ENCODE measurements around the gene WHAMM.

GRCh38 chr15:82862886-82863285, 53.5 kb downstream of the WHAMM start:
- no peak for TF ChIP-seq TAF1 (IDR thresholded peaks at IDR 0.05; ENCODE audit: borderline replicate concordance, insufficient read depth, low read length)
- TF ChIP-seq REST (IDR thresholded peaks at IDR 0.05; ENCODE audit: insufficient read depth in 1 of 2, low read depth in 2 of 2, low read length in 2 of 2): no peak
- no peak for TF ChIP-seq POLR2AphosphoS5 (IDR thresholded peaks at IDR 0.05; ENCODE audit: low read depth, low read length)
